ENCODE measurements around the gene SPTLC3.

- TF ChIP-seq CTCF (conservative IDR thresholded peaks at IDR 0.05 in 1 of 2, IDR thresholded peaks at IDR 0.05 in 1 of 2; ENCODE audit: extremely low read depth in 1 of 2, insufficient read depth in 1 of 2, low read depth in 1 of 2, low read length in 2 of 2) (no peak), EZH2 (IDR thresholded peaks at IDR 0.05; ENCODE audit: borderline replicate concordance, low read length) (no peak)
Measured at GRCh38 chr20:12987261-12987660, 21.5 kb upstream of the SPTLC3 start.

All from mammary epithelial cell (primary cell).